ACC112 (cell line): ENCODE results near the gene A2M.
"Not testable (repeated sequence)": the region's sequence is repeated elsewhere in the genome, so short reads cannot be mapped to it uniquely, and the experiment has no call there.

Experiments
- H2AFZ ChIP-seq: fragments of 200-600 bp; sonication (generic); one replicate; pipeline ENCODE4 v1.6.0; 2017; ENCODE audit warnings: antibody characterized with exemption, low read length; ENCODE audit not compliant: unreplicated experiment
- H3K27ac ChIP-seq: fragments of 200-600 bp; sonication (generic); 2 replicates; pipeline ENCODE4 v1.5.1; 2014; ENCODE audit warnings: low read depth, mild to moderate bottlenecking, antibody characterized with exemption, low read length, moderate library complexity
- H3K27me3 ChIP-seq: fragments of 200-600 bp; sonication (generic); 2 replicates; pipeline ENCODE4 v1.6.1; 2014; ENCODE audit warnings: mild to moderate bottlenecking, antibody characterized with exemption, low read length, moderate library complexity, mixed read lengths; ENCODE audit not compliant: insufficient read depth
- H3K36me3 ChIP-seq: fragments of 200-600 bp; sonication (generic); 2 replicates; pipeline ENCODE4 v1.6.1; 2016; ENCODE audit warnings: mild to moderate bottlenecking, antibody characterized with exemption, low read length, moderate library complexity, mixed read lengths; ENCODE audit not compliant: insufficient read depth
- H3K4me1 ChIP-seq: fragments of 200-600 bp; sonication (generic); one replicate; pipeline ENCODE4 v1.6.1; 2016; ENCODE audit warnings: low read length, mixed read lengths; ENCODE audit not compliant: insufficient read depth, unreplicated experiment, control insufficient read depth
- H3K4me3 ChIP-seq: fragments of 200-600 bp; sonication (generic); 2 replicates; pipeline ENCODE4 v1.5.1; 2014; ENCODE audit warnings: mild to moderate bottlenecking, low read depth, low read length
- H3K79me2 ChIP-seq: fragments of 200-600 bp; sonication (generic); one replicate; pipeline ENCODE4 v1.6.0; 2016; ENCODE audit warnings: low read length; ENCODE audit not compliant: control insufficient read depth, unreplicated experiment, insufficient read depth

A2M gene

DNA sequence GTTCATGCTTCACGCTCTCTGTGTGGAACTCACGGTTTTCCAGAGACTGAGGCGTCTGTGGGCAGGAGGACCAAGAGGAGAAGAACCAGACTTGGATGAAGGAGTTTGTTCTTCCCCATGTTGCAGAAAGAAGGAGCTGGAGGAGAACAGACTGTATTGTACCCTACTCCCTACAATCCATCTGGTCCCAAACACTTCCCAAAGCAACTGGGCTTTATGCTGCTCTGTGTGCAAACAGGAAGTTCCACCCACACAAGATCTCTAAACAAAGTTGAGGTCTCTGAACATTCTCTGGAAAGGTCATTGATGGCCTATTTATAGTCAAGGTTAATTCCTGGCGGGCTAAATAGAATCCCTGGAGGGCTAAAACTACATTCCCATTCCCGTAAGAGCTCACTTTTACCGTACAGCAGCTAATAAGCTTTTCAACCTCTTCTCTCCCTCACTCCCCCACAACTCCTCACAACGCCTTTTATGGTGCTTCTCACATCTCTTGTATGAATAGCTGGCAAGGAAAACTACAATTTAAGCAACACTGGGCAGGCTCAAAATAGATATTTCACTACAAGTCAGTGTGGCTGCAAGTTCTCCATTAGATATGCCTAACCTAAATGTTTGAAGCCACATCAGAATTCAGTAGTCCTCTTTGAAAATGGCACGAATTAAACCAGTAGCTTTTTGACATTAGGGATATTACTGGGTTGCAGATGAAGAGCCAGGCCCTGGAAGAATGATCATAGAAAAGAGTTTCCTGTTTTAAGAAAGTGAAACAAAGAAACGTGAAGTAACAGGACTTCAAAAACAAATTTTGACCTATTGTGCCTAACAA, at the start of gene A2M:
Gene A2M, minus strand, starts transcription at position 189 of the 829 bp plus-strand sequence. Its CDS starts 70 bp downstream, at position 119.
- Histone ChIP-seq H3K27me3 (peaks cover 5% of the 10 kb centered on the region; the same call in 1 of the 2 replicates), H3K4me3 (peak within 1 kb of the TSS; percentile 12; the same call in 1 of the 2 replicates), H3K79me2 (no peaks in the 10 kb centered on the region), H3K27ac (no peak within 1 kb of the TSS), H2AFZ (no peak within 1 kb of the TSS), H3K36me3 (no peaks in the 10 kb centered on the region), H3K4me1 (no peaks in the 10 kb centered on the region)

DNA sequence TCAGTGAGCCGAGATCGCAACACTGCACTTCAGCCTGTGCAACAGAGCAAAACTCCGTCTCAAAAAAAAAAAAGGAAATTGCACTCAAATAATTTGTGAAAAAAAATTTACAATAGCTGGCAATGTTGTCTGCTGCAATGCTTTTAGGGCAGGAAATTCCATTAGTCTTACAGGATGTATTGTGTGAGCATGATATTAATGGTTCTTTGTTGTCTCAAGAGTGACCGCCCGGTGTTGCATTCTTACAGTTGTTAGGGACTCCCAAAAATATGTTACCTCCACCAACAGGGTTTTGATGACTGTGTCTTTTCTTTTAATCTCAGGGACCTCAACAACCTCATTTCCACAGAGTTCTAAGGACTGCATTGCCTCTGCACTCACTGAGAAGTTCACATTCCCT, 47.7 kb upstream of the A2M start:
- H2AFZ ChIP-seq = no peak overlapping the region
- no peak overlapping the region for H3K4me3 ChIP-seq
- no peaks in the 10 kb centered on the region for H3K79me2 ChIP-seq
- no peaks in the 10 kb centered on the region for H3K4me1 ChIP-seq
- peaks cover 5% of the 10 kb centered on the region for H3K27me3 ChIP-seq
- no peak overlapping the region for H3K27ac ChIP-seq
- no peaks in the 10 kb centered on the region for H3K36me3 ChIP-seq

DNA sequence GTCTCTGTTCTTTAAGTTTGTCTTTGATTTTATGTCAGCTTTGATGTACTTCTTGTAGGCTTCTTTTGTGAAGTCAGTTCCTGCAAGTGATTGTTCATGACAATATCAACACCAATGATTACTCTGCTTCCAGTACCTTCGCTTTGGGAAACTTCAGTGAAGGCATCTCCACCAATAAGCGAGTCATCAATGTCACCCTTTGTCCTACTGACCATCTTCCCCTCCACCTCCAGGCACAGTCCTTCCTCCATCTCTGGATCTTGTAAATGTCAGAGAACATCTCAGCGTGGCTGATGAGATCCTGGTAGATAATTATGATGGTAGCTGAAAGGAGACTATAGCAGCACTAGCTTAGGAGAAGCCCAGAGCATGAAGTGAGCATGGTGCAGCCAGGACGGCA, 40.4 kb upstream of the A2M start:
- no peak overlapping the region for H3K27ac ChIP-seq
- no peaks in the 10 kb centered on the region for H3K79me2 ChIP-seq
- no peak overlapping the region for H3K4me3 ChIP-seq
- H2AFZ ChIP-seq = no peak overlapping the region
- no peaks in the 10 kb centered on the region for H3K27me3 ChIP-seq
- H3K36me3 ChIP-seq = no peaks in the 10 kb centered on the region
- no peaks in the 10 kb centered on the region for H3K4me1 ChIP-seq

DNA sequence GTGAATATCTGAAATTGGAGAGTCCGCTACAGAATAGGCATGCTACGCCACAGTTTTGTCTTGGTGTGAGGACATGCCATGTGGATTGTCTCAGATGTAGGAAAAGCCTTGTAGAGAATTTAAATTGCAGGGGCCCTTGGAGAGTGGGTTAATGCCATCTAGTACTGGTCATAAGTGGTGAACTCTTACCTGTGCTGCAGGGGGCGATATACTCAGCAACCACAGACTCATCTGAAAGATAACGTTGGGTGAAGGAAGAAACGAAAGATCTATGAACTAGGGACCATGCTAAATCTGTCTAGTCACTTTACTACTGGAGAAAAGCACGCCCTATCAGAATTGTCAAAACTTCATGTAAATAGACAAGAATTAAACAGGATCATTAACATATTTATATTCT, 33.7 kb upstream of the A2M start:
- H3K27ac ChIP-seq = no peak overlapping the region
- no peaks in the 10 kb centered on the region for H3K4me1 ChIP-seq
- no peaks in the 10 kb centered on the region for H3K36me3 ChIP-seq
- no peak overlapping the region for H3K4me3 ChIP-seq
- H3K27me3 ChIP-seq = no peaks in the 10 kb centered on the region
- H2AFZ ChIP-seq = no peak overlapping the region
- H3K79me2 ChIP-seq = no peaks in the 10 kb centered on the region

DNA sequence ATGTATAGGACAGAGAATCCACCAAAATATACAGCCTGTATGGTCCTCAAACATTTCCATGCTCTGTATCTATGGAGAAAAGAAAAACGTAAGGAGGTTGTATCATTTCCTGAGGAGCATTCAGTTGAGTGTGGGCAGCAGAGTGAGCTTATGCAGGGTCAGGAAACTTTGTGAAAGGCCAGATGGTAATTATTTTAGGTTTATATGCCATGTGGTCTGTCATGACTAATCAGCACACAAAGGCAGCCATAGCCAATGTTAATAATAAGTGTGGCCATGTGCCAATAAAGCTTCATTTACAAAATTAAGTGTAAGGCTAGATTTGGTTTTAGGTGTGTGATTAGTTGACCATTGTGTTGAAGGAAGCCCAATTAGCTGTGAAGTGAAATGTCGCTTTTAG, 33.2 kb upstream of the A2M start:
- Histone ChIP-seq H3K36me3 (no peaks in the 10 kb centered on the region), H2AFZ (no peak overlapping the region), H3K4me3 (no peak overlapping the region), H3K4me1 (no peaks in the 10 kb centered on the region), H3K27me3 (no peaks in the 10 kb centered on the region), H3K27ac (no peak overlapping the region), H3K79me2 (no peaks in the 10 kb centered on the region)

DNA sequence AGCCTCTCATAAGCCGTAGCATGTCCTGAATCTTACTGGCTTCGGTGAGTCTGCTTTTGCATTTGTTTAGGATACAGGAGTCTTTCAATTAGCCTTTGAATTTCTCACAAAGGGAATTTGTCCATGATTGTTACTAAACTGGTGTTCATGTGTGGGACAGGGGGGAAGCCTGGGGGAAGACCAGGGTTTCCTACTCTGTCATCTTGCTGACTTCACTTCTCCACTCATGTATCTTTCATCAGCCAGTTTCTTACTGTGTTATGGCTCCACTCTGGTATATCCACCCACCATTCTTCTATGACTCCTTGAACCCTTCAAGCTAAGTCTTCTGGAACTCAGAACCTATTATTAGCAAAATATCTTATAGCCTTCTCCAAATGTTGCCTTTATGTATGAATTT, 31.7 kb upstream of the A2M start:
- no peaks in the 10 kb centered on the region for H3K27me3 ChIP-seq
- no peak overlapping the region for H3K27ac ChIP-seq
- H2AFZ ChIP-seq = no peak overlapping the region
- H3K4me3 ChIP-seq = no peak overlapping the region
- H3K79me2 ChIP-seq = no peaks in the 10 kb centered on the region
- H3K36me3 ChIP-seq = no peaks in the 10 kb centered on the region
- H3K4me1 ChIP-seq = no peaks in the 10 kb centered on the region

DNA sequence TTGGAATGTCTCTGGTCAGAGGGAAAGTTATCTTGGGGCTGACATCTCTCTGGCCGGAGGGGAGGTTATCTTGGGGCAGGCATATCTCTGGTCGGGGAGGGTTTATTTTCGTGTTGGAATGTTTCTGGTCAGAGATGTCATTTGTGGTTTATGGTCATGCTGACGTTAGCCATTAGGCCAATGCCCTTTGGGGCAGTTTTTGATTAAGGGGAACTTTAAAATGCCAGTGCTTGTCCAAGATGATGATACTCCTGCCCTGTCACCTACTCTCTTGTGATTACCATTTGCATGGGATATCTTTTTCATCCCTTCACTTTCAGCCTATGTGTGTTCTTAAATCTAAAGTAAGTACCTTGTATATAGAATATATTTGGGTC, 29.0 kb upstream of the A2M start:
- no peak overlapping the region for H3K27ac ChIP-seq
- H2AFZ ChIP-seq = no peak overlapping the region
- H3K79me2 ChIP-seq = no peaks in the 10 kb centered on the region
- H3K27me3 ChIP-seq = no peaks in the 10 kb centered on the region
- no peak overlapping the region for H3K4me3 ChIP-seq
- H3K36me3 ChIP-seq = no peaks in the 10 kb centered on the region
- no peaks in the 10 kb centered on the region for H3K4me1 ChIP-seq

DNA sequence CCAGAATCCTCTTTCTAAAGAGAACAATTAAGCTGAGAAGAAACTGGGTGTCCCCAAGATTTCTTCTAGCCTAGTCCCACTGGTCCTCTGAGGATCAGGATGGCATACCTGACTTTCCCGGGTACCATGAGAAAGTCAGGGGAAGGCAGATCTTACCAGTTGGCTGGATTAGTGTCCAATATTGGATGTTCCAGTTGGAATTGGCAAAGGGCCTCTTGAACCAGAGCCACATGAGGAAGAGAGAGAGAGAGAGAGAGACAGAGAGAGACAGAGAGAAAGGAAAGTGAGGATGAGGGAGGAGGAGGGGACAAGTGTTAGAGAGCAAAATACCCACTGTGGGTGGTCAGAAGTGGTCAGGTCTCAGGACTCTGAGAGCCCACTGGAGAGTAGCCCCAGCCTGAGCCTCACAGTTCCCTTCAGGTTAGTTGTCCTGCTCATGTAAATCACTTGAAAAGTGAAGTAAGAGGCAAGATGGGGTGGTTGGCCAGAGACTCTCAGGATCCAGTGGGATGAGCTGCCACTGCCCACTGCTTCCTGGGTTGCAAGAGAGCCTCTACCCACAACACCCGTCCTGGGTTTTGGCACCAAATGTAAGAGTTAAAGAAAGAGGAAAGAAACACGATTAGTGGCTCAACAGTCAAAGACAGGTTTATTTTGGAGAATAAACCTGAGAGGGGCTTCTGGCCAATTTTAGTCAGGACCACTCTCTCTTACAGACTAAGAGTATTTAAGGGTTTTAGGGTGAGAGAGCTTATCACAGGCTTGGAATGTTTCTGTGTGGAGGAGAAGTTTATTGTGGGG, 28.4 kb upstream of the A2M start:
- no peaks in the 10 kb centered on the region for H3K36me3 ChIP-seq
- no peaks in the 10 kb centered on the region for H3K79me2 ChIP-seq
- no peaks in the 10 kb centered on the region for H3K4me1 ChIP-seq
- no peaks in the 10 kb centered on the region for H3K27me3 ChIP-seq
- H2AFZ ChIP-seq = no peak overlapping the region
- H3K4me3 ChIP-seq = no peak overlapping the region
- H3K27ac ChIP-seq = no peak overlapping the region

DNA sequence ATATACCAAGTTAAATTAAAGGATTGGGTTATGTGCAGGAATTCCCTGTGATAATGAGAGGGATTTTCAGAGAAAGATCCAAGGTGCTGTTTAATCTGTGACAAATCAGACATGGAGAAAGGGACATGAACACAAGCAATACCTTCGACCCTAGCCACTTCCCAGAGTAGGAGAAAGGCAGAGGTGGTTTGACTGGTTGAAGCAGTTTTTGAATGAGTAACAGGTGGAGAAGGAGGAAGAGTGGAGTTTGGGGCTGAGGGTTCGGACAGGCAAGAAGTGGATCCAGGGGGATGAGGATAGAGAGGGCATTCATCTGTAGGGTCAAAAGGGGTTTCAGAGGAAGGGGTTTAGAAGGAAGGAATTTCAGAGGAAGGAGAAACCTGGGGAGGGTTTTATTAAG, 27.4 kb upstream of the A2M start:
- no peak overlapping the region for H2AFZ ChIP-seq
- no peaks in the 10 kb centered on the region for H3K4me1 ChIP-seq

DNA sequence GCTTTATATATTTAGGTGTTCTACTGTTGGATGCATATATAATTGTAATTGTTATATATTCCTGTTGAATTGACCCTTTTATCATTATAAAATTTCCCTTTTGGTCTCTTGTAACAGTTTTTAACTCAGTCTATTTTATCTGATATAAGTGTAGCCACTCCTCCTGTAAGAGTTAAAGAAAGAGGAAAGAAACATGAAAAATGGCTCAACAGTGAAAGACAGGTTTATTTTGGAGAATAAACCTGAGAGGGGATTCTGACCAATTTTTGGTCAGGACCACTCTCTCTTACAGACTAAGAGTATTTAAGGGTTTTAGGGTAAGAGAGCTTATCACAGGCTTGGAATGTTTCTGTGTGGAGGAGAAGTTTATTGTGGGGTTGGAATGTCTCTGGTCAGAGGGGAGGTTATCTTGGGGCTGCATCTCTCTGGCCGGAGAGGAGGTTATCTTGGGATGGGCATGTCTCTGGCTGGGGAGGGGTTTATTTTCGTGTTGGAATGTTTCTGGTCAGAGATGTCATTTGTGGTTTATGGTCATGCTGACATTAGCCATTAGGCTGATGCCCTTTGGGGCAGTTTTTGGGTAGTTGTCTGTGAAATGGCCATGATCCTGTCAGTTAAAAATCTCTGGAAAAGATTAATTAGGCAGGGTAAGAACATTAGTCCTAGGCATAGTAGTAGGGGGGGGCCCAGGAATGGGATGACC, 24.0 kb upstream of the A2M start:
- H3K4me3 ChIP-seq, H3K4me1 ChIP-seq, H3K79me2 ChIP-seq, H3K27me3 ChIP-seq, H3K27ac ChIP-seq, H2AFZ ChIP-seq, H3K36me3 ChIP-seq: not testable (repeated sequence)

More for the DNA sequence above, 27.4 kb upstream of the A2M start:
- no peaks in the 10 kb centered on the region for H3K36me3 ChIP-seq
- no peaks in the 10 kb centered on the region for H3K79me2 ChIP-seq
- no peaks in the 10 kb centered on the region for H3K27me3 ChIP-seq
- H3K27ac ChIP-seq = no peak overlapping the region
- H3K4me3 ChIP-seq = no peak overlapping the region
